GM18868 (cell line): ENCODE results near the gene LTBP2.
"Not testable (repeated sequence)": the region's sequence is repeated elsewhere in the genome, so short reads cannot be mapped to it uniquely, and the experiment has no call there.

Experiments
- ATAC-seq: cut with Tn5 transposase; IDR thresholded peaks from one replicate; pipeline ENCODE4 v1.9.1; 2021; ENCODE audit warnings: mild to moderate bottlenecking, moderate library complexity; ENCODE audit not compliant: unreplicated experiment

The LTBP2 gene

GRCh38 chr14:74459289-74459946, 152.6 kb downstream of the LTBP2 start:
- peak; percentile 47 for ATAC-seq

GRCh38 chr14:74457565-74457895, 154.5 kb downstream of the LTBP2 start:
- ATAC-seq, result no peak

GRCh38 chr14:74456684-74457564, 155.1 kb downstream of the LTBP2 start:
- ATAC-seq, result no peak

- not testable (repeated sequence) for ATAC-seq
These were observed 157.6 kb downstream of the LTBP2 start for GRCh38 chr14:74454397-74454796.
